Epithelial cell of proximal tubule (primary cell): ENCODE results near the gene IRAK1. TPM values are rescaled to one million over a fixed set of nuclear protein-coding genes. Genes with fewer than 3 reads are reported as not detected.

ENCODE experiments used
- DNase-seq: peaks from one replicate; pipeline ENCODE4 v3.0.0-alpha.2; 2011; ENCODE audit warnings: low read depth
- H3K4me3 ChIP-seq: 2 replicates; pipeline ENCODE4 v1.5.1; 2011; ENCODE audit warnings: low read depth, mild to moderate bottlenecking, low read length
- total RNA-seq: library from RNA; depleted of rRNA; stranded (reverse); fragments of >200 nt; gene quantifications from 2 replicates; pipeline ENCODE4 v1.2.3, GENCODE V29; 2015
- TF ChIP-seq, protein P1 (sequence below): conservative IDR thresholded peaks from 2 replicates; pipeline ENCODE4 v1.5.1; 2012; ENCODE audit warnings: low read depth, mild to moderate bottlenecking, low read length

IRAK1 gene
- total RNA-seq, 1 donor from 2014 or later: 131 TPM

DNA sequence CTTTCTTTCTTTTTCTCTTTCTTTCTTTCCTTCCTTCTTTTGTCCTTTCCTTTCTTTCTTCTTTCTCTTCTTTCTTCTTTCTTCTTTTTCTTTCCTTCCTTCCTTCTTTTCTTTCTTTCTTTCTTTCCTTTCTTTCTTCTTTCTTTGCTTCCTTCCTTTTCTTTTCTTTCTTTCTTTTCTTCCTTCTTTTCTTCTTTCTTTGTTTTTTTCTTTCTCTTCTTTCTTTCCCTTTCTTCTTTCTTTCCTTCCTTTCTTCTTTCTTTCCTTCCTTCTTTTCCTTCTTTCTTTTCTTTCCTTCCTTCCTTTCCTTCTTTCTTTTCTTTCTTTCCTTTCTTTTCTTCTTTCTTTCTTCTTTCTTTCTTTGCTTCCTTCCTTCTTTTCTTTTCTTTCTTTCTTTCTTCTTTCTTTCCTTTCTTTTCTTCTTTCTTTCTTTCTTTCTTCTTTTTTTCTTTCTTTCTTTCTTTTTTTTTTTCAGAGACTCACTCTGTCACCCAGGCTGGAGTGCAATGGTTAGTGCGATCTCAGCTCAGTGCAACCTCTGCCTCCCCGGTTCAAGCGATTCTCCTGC is 28.6 kb downstream of the IRAK1 start:
- no peak for DNase-seq
- no peak overlapping the region for H3K4me3 ChIP-seq
- TF ChIP-seq, protein P1, sequence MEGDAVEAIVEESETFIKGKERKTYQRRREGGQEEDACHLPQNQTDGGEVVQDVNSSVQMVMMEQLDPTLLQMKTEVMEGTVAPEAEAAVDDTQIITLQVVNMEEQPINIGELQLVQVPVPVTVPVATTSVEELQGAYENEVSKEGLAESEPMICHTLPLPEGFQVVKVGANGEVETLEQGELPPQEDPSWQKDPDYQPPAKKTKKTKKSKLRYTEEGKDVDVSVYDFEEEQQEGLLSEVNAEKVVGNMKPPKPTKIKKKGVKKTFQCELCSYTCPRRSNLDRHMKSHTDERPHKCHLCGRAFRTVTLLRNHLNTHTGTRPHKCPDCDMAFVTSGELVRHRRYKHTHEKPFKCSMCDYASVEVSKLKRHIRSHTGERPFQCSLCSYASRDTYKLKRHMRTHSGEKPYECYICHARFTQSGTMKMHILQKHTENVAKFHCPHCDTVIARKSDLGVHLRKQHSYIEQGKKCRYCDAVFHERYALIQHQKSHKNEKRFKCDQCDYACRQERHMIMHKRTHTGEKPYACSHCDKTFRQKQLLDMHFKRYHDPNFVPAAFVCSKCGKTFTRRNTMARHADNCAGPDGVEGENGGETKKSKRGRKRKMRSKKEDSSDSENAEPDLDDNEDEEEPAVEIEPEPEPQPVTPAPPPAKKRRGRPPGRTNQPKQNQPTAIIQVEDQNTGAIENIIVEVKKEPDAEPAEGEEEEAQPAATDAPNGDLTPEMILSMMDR: no peak

DNA sequence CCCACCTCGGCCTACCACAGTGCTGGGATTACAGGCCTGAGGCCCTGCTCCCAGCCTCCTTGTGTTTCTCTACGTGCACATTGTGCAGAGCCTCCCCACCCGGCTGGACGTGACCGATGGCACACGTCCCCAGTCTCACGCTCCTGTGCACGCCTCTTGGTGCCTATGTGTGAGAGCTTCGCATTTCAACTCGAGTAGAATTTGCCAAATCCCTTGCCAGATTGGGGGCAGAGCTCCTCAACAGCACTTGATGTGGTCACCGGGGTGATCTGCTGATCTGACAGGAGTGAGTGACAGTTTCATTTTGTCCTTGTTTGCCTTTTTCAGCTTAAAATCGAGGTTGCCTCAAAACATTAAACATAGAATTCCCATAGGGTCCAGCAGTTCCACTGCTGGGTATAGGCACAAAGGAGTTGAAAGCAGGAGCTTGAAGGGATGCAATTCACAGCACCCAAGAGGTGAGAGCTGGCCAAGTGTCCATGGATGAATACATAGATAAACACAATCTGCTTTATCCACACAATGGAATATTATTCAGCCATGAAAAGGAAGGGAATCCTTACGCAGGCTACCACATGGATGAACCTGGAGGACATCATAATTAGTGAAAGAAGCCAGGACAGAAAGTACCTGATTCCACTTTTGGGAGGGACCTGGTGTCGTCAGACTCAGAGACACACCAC is 29.6 kb downstream of the IRAK1 start:
- TF ChIP-seq, protein P1: no peak
- no peak overlapping the region for H3K4me3 ChIP-seq
- no peak for DNase-seq

DNA sequence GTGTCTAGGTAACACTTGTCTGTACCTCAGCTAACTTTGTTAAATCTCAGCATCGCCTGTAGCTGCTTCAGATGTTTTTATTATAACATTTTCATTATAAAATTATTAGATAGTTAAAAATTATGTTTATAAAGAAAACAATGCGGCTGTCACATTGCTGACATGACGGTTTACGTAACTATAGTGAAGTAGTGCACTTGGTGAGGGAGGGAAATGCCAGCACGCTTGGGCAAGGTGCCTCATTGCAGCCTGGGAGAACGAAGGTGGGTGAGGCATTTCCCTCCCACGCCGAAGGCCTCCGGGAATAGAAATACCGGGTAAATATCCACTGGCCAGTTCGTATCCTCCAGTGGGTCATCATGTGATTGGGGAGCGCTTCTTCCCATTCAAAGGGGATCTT is 31.2 kb downstream of the IRAK1 start:
- no peak overlapping the region for H3K4me3 ChIP-seq
- TF ChIP-seq, protein P1: no peak

DNA sequence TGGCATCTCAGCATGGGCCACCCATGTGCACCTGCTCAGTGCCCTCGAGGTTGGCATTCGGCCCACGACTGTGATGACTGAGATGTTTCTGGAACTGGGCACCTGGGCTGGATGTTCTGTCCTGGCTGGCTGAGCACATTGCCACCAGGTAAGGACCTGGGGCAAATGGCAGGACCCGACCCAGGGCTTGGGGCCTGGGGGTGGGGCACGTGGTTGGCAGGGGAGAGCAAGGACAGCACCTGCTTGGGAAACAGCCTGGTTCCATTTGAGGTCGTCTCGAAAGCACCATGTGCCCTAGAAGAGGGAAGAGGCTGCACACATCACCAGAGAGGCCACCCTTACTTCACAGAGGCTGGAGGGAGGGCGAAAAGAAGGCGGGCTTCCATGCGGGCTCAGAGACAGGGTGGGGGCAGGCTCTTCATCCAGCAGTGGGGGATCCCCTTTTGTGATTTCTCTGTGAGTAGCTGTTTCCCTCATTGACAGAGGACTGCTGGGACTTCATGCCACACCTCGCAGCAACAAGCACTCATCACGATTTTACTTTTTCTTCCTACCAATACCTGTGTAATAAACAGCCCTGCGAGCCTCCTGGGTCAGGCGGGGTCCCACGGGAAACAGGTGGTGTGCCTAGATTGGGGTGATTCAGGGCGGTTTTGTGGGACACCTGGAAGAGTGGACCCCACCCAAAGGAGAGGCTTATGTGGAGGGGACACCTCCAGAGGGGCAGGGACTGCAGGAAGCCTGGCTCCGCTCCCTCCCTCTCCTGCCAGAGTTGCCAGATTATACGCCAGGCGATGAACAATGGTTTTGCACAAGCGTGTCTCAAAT is 35.1 kb downstream of the IRAK1 start:
- no peak overlapping the region for H3K4me3 ChIP-seq
- TF ChIP-seq, protein P1: no peak
- DNase-seq: no peak

More for the DNA sequence above, 31.2 kb downstream of the IRAK1 start:
- no peak for DNase-seq

DNA sequence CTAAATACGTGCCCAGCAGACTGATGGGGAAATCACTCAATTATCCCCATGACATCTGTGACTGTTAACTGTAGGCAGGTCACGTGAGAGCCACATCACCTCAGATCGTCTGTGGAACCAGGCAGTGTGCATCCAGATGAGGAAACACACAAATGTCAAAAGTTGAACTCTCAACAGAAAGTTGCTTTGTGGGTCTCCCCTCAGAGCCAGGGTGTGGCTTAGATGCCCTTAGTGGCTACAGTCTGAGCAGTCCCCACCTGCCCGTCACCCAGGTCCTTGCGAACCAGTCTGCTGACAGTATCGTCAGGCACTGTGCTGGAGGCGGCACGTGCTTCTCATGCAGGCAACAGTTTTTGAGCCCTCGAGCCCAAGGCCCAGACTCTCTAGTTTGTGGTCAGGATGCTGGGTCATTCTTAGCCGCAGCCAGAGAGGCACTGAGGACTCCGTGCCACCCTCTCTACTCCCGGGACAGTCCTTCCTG is 36.3 kb downstream of the IRAK1 start:
- no peak overlapping the region for H3K4me3 ChIP-seq
- TF ChIP-seq, protein P1: no peak
- no peak for DNase-seq

DNA sequence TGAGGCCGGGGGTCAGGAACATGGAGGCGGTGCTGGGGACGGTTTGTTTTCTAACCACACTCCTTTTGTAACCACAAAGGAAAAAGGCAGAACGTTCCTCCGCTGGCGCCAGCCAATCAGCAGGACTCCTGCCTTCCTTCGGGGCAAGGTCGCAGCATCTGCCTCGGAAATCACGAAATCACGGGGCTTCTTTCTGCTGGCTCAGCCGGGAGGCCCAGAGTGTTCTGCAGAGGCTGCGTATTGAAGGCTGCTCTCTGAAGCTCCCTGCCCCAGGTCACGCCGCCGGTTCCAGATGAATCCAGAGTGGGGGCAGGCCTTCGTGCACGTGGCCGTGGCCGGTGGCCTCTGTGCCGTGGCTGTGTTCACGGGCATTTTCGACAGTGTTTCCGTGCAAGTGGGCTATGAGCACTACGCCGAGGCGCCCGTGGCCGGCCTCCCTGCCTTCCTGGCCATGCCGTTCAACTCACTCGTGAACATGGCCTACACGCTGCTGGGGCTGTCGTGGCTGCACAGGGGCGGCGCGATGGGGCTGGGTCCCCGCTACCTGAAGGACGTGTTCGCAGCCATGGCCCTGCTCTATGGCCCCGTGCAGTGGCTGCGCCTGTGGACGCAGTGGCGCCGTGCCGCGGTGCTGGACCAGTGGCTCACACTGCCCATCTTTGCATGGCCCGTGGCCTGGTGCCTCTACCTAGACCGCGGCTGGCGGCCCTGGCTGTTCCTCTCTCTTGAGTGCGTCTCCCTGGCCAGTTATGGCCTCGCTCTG is 37.8 kb downstream of the IRAK1 start:
- H3K4me3 ChIP-seq: no peak overlapping the region
- TF ChIP-seq, protein P1: no peak
- no peak for DNase-seq
